Activated T-cell treated with anti-CD3 and anti-CD28 coated beads, Interleukin-2, amount 50 U/mL, for 24 hours (primary cell): ENCODE results near the gene C6.
"Not testable (repeated sequence)": the region's sequence is repeated elsewhere in the genome, so short reads cannot be mapped to it uniquely, and the experiment has no call there.

ENCODE experiments used
- DNase-seq: peaks from one replicate; pipeline ENCODE4 v3.0.0-alpha.2; 2020
- H3K27ac Mint-ChIP-seq: 2 replicates; pipeline ENCODE4 v1.8.0; 2020; ENCODE audit warnings: mild to moderate bottlenecking, mixed read lengths
- H3K27me3 Mint-ChIP-seq: 2 replicates; pipeline ENCODE4 v1.8.0; 2020; ENCODE audit warnings: mixed read lengths
- H3K36me3 Mint-ChIP-seq: 2 replicates; pipeline ENCODE4 v1.8.0; 2020; ENCODE audit warnings: low read depth, mixed read lengths
- H3K4me1 Mint-ChIP-seq: 2 replicates; pipeline ENCODE4 v1.8.0; 2020; ENCODE audit warnings: low read depth, mixed read lengths
- H3K4me3 Mint-ChIP-seq: 2 replicates; pipeline ENCODE4 v1.8.0; 2020; ENCODE audit warnings: mild to moderate bottlenecking, moderate library complexity, mixed read lengths
- H3K9me3 Mint-ChIP-seq: 2 replicates; pipeline ENCODE4 v1.8.0; 2020; ENCODE audit warnings: mixed read lengths

Gene C6

DNA sequence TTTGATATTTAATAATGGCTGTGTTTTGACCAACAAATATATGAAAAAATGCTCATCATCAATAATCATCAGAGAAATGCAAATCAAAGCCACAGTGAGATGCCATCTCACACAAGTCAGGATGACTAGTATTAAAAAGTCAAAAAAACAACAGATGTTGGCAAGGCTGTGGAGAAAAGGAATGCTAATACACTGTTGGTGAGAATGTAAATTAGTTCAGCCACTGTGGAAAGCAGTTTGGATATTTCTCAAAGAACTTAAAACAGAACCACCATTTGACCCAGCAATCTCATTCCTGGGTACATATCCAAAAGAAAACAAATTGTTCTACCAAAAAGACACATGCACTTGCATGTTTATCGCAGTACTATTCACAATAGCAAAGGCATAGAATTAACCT lies 30.0 kb downstream of the C6 start:
- not testable (repeated sequence) for H3K27me3 Mint-ChIP-seq, H3K4me3 Mint-ChIP-seq, H3K36me3 Mint-ChIP-seq, DNase-seq, H3K9me3 Mint-ChIP-seq, H3K27ac Mint-ChIP-seq, H3K4me1 Mint-ChIP-seq

DNA sequence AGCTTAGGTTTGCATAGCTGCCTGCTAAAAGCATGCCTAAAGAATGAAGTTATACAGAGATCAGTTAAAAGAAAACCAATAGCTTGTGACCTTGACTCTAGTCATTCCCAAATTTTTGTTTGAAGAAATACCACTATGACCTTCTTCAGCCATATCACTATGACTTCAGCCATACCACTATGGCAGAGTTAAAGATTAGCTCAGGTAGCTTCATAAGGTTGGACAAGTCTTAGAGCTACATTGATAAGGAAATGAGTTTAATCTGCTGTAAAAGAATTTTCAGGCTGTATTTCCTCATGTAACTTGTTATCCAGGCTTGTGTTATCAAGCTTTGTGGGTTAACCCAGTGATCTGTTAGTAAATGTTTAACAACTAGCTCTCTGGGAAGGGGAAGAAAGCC lies 30.7 kb downstream of the C6 start:
- H3K27me3 Mint-ChIP-seq, result no peaks in the 10 kb centered on the region
- DNase-seq, result no peak
- no peaks in the 10 kb centered on the region for H3K4me1 Mint-ChIP-seq
- H3K4me3 Mint-ChIP-seq, result no peak overlapping the region
- H3K27ac Mint-ChIP-seq, result no peak overlapping the region
- no peaks in the 10 kb centered on the region for H3K9me3 Mint-ChIP-seq
- H3K36me3 Mint-ChIP-seq, result no peaks in the 10 kb centered on the region

DNA sequence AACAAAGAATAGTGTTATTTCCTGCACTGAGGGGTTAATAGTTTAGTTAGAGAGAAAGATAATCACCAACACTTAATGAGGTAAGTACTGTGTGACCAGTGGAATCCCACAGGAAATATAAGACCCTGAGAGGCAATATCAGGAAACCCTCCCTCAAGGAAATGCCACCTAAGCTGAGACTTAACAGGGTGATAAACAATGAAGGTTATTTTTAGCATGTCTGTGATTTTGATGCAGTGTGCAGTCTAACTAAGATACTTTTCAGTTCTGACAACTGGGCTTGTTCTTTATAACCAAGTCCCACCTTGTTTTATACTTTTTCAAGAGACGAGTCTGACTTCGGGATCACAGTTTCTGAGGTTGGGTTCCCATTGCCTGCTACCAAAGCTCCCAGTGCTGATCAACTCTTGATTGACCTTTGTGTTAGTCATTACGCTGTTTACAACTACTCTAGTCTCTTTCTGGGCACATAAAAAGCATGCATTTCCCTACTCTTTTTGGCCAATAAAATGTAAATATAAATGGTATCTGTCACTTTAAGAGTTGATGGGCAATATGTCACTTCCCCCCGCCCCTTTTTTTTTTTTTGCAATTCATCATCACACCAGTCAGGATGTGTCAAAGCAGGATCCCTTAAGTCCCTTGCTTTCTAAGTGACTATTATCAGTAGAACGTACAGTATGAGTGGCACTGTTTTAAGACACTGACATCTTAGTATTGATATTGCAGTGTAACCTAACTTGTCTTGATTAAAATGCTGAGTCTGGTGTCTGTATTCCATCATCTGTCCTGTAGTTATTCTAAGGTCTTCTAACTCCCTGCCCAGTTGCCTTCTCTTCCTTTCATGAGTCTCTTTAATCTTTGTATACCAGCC lies 31.4 kb downstream of the C6 start:
- no peaks in the 10 kb centered on the region for H3K4me1 Mint-ChIP-seq
- H3K9me3 Mint-ChIP-seq, result no peaks in the 10 kb centered on the region
- no peak overlapping the region for H3K27ac Mint-ChIP-seq
- no peaks in the 10 kb centered on the region for H3K36me3 Mint-ChIP-seq
- H3K4me3 Mint-ChIP-seq, result no peak overlapping the region
- DNase-seq, result no peak
- no peaks in the 10 kb centered on the region for H3K27me3 Mint-ChIP-seq

DNA sequence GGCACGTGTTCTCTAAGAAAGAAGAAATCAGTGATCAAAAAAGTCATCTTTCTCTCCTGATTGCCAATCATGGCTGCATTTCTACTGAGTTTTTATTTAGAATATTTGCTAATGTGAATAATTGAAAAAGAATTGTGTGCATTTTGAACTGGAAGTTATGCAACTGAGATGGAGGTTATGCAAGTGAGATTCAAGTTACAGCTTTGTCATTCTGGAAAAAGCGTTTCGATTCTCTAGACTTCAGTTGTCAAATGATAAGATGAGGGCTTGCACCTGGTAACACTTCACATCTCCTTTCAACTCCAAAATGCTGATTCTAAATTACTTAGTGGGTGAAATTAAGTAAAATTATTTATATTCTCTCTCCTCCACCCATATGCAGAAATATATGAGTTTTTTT lies 36.4 kb downstream of the C6 start:
- Mint-ChIP-seq H3K4me1 (no peaks in the 10 kb centered on the region), H3K9me3 (no peaks in the 10 kb centered on the region), H3K4me3 (no peak overlapping the region), H3K27me3 (no peaks in the 10 kb centered on the region), H3K27ac (no peak overlapping the region), H3K36me3 (no peaks in the 10 kb centered on the region)
- DNase-seq, result no peak

DNA sequence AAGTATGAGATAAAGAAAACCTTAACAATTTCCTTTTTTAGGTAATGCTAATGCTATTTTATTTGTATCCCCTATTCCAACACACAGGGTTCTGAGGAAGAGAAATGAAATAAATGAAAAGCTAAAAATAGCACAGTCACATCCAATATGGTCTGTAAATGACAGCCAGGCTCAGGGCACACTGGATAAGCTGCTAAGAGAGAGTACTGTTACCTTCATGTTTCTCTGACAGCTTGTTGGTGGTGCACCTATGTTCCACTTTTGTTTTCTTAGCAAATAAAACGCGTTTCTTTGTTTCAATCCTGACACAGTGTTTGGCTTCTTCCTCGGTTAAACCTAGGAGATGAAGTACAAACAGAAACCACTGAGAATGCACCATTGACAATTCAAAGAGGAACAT lies 41.3 kb downstream of the C6 start:
- no peaks in the 10 kb centered on the region for H3K36me3 Mint-ChIP-seq
- H3K4me1 Mint-ChIP-seq, result no peaks in the 10 kb centered on the region
- H3K27ac Mint-ChIP-seq, result no peak overlapping the region
- no peaks in the 10 kb centered on the region for H3K27me3 Mint-ChIP-seq
- no peak for DNase-seq
- no peaks in the 10 kb centered on the region for H3K9me3 Mint-ChIP-seq
- H3K4me3 Mint-ChIP-seq, result no peak overlapping the region

DNA sequence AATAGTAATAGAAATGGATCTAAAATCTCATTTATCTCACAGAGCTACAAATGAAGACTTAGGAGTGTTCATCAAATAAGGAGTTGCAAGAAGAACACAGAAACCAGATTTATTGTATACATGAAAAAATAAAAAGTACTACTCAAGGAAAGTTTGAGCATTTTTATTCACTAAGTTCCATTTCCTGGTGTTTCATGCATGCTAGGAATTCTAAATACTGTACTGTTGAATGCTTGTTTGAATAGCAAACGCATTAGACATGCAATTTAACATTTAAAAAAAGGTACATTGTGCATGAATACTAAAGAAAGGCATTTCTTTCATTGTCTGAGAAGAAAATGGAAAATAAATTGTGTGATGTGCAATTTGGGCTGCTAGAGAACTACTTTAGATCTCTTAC lies 52.1 kb downstream of the C6 start:
- Mint-ChIP-seq H3K27me3 (no peaks in the 10 kb centered on the region), H3K27ac (no peak overlapping the region)

DNA sequence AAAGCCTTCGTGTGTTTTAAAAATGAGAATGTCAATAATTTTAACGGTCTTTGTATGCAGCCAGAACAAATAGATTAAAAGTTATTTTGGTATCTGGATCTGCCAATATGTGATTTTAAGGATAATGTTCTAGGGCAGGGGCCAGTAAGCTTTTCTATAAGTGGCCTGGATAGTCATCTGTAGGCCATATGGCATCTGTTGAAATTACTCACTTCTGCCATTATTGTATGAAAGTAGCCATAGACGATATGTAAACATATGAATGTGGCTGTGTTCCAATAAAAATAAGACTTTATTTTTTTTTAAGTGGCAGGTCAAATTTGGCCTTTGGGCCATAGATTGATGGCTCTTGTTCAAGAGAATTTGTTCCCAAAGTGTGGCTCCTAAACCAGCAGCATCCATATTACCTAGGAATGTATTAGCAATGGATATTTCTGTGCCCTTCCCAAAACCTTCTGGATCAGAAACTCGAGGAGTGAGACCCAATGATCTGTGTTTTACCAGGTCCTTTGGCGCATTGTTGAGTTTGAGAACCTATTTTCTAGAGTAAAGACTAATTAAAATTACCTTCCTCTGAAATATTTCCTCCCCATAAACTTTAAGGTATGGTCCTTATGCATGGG lies 55.9 kb downstream of the C6 start:
- Mint-ChIP-seq H3K27ac (no peak overlapping the region), H3K4me1 (no peaks in the 10 kb centered on the region), H3K27me3 (no peaks in the 10 kb centered on the region), H3K36me3 (no peaks in the 10 kb centered on the region), H3K9me3 (no peaks in the 10 kb centered on the region), H3K4me3 (no peak overlapping the region)
- DNase-seq, result no peak

More for the DNA sequence above, 52.1 kb downstream of the C6 start:
- Mint-ChIP-seq H3K9me3 (no peaks in the 10 kb centered on the region), H3K36me3 (no peaks in the 10 kb centered on the region), H3K4me1 (no peaks in the 10 kb centered on the region), H3K4me3 (no peak overlapping the region)
- DNase-seq, result no peak

DNA sequence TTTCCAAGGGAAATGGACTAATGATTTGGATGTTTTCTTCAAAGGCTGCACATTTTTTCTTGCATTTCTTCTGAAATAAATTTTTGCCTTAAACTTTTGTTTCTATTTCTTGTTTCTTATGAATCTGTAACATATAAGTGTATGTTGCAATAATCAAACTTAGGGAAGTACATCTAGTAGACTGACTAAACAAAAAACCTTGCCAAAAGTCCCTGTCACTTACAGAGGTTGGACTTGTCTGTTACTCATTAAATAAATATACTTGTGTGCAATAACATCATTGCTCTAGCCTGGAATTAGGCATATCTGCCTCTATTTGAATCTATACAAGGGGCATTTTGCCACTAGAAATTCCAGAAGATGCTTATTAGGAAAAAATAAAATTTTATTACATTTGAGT lies 56.6 kb downstream of the C6 start:
- H3K9me3 Mint-ChIP-seq, result no peaks in the 10 kb centered on the region
- H3K27me3 Mint-ChIP-seq, result no peaks in the 10 kb centered on the region
- H3K36me3 Mint-ChIP-seq, result no peaks in the 10 kb centered on the region
- no peak overlapping the region for H3K27ac Mint-ChIP-seq
- H3K4me1 Mint-ChIP-seq, result no peaks in the 10 kb centered on the region
- no peak overlapping the region for H3K4me3 Mint-ChIP-seq
- DNase-seq, result no peak

DNA sequence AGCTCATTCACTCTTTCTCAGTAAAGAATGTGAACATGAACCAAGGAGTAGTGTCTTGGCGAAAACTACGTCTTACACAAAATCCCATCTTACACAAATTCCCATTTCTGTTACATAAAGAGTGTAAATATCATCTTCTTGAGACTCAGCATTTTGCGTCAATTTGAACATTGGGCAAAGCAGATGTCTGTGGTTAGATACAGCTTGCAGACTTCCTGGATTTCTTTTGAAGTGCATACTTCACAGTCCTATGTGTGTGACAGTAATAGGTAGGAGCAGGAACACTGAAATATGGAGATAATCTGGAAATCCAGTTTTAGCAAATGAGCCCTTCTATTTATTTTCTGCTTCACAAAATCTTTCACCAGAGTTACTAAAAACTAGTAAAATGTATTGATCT lies 58.8 kb downstream of the C6 start:
- Mint-ChIP-seq H3K36me3 (no peaks in the 10 kb centered on the region), H3K27me3 (no peaks in the 10 kb centered on the region), H3K27ac (no peak overlapping the region), H3K9me3 (no peaks in the 10 kb centered on the region), H3K4me3 (no peak overlapping the region), H3K4me1 (no peaks in the 10 kb centered on the region)
- no peak for DNase-seq

DNA sequence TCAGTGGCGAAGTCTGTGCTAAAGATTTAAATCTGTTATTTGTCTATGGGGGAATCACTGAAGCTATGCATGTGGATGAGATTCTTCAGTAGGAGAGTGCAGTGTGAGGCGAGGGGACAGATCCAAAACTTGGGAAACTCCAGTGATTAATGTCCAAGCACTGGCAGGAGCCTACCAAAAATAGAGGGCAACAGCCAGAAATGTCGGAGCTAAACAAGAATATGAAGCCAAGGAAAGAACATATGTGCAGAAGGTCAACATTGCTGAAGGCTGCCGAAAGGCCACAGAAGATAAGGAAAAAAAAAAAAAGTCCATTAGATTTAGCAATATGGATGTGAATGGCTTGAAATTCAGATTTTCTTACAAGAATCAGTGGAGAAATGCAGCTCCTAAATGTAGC lies 61.8 kb downstream of the C6 start:
- H3K4me3 Mint-ChIP-seq, result no peak overlapping the region
- H3K36me3 Mint-ChIP-seq, result no peaks in the 10 kb centered on the region
- H3K9me3 Mint-ChIP-seq, result no peaks in the 10 kb centered on the region
- H3K4me1 Mint-ChIP-seq, result no peaks in the 10 kb centered on the region
- no peaks in the 10 kb centered on the region for H3K27me3 Mint-ChIP-seq
- DNase-seq, result no peak
- no peak overlapping the region for H3K27ac Mint-ChIP-seq

DNA sequence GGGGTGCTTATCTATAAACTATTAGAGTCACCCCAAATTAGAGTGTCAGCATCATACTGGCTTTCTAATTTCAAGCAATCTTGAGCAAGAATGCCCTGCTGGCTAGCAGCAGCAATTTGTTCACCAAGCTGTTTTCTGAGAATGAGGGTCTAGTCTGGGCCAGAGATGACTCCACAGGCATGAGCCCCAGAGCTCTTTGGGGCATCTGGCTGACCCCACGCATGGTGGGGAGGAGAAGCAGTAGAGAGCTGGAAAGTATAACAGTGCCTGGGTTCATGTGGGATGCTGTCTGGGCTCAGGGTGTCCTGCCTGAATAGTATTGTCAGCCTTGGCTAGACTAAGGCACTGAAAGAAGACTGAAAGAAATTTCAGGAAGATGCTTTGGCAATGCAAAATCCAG lies 64.9 kb downstream of the C6 start:
- no peak for DNase-seq
- Mint-ChIP-seq H3K27ac (no peak overlapping the region), H3K4me3 (no peak overlapping the region), H3K9me3 (no peaks in the 10 kb centered on the region), H3K27me3 (no peaks in the 10 kb centered on the region), H3K36me3 (no peaks in the 10 kb centered on the region), H3K4me1 (no peaks in the 10 kb centered on the region)

DNA sequence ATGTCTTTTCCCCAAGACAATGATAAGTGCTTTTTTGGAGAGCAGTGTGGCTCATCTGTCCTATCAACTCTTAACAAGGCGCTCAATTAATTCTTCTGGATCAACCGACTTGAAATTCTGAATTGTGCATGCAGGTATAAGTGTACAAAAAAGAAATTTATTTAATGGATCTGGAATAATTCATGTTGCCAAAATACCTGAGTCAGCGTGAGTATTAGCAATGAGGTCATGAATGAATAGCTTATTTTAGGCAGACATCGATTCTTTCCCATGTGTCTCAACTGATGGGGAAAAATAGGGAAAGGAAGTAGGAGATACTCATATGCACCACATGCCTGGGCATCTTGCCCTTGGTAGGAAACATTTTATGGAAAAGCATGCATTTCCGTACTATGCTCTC lies 68.0 kb downstream of the C6 start:
- H3K27ac Mint-ChIP-seq, result no peak overlapping the region
- H3K4me3 Mint-ChIP-seq, result no peak overlapping the region
- no peak for DNase-seq
- no peaks in the 10 kb centered on the region for H3K9me3 Mint-ChIP-seq
- no peaks in the 10 kb centered on the region for H3K36me3 Mint-ChIP-seq
- H3K27me3 Mint-ChIP-seq, result no peaks in the 10 kb centered on the region
- no peaks in the 10 kb centered on the region for H3K4me1 Mint-ChIP-seq

DNA sequence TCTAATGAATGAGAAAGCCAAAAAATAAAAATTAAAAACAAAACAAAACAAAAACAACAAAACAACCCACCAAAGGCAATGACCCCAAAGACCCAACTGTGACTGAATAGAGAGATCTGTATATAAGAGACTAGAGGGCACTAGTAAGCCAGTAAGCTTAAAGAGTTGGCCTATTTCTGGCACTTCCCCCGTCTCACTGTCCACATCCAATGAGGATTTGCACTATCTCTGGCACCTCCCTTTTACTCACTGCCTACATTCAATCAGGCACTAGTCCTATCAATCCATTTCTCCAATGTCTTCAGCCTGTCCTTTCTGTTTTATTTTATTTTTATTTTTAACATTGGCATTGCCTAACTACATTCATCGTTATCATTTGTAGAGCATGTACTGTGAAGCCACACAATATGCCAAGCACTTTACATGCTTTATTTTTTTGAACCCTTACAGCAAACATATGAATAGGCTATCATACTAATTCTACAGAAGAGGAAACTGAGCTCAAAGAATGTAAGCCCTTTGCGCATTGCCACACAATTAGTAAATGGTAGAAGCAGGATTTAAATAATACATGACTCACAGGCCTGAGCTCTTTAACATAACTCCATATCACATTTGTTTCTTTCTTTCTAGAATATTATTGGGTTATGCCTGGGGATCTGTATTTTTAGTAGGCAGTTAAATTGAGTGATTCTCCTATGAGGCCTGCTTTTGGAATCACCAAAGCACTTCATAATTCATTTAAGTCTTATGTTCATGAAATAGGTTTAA lies 70.0 kb downstream of the C6 start:
- DNase-seq, result no peak
- no peak overlapping the region for H3K4me3 Mint-ChIP-seq
- peaks cover 2% of the 10 kb centered on the region for H3K9me3 Mint-ChIP-seq
- H3K27ac Mint-ChIP-seq, result no peak overlapping the region
- H3K4me1 Mint-ChIP-seq, result no peaks in the 10 kb centered on the region
- no peaks in the 10 kb centered on the region for H3K27me3 Mint-ChIP-seq
- H3K36me3 Mint-ChIP-seq, result no peaks in the 10 kb centered on the region

DNA sequence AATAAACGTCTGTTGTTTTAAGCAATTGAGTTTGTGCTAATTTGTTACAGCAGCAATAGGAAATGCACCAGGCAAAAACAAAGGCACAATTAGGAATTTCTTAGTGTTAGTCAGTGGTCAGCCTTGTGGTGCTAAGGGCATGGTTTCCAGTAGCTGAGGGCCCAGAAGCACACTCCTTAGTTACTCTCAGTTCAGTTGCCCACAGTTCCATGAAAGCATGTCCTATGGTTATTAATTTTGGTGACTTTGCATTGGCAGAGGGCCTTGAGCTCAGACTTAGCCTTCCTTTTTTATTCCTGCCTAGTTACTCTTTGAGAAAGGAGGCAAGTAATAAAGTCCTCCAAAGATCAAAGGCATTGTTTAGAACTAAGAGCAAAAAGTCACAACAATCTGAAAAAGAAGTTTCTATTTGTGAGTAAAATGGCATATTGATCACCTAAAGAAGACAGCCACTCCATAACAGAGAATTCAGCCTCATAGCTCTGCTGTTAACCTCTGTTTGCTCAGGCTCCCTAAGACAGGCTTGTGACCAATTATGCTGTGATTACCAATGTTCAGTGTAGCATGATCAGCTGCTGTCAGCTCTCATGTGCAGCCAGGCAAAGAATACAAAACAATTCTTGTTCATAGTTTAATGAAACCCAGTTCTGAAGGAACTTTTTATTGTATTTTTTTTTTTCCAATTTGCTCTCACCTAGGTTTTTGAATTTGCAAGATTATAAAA lies 85.2 kb downstream of the C6 start:
- Mint-ChIP-seq H3K27ac (no peak overlapping the region), H3K9me3 (no peaks in the 10 kb centered on the region), H3K27me3 (no peaks in the 10 kb centered on the region), H3K4me1 (no peaks in the 10 kb centered on the region), H3K4me3 (no peak overlapping the region), H3K36me3 (no peaks in the 10 kb centered on the region)
- no peak for DNase-seq
